ENCODE measurements around the gene PRXL2B.

The PRXL2B gene

GRCh38 chr1:2601721-2602303 is 15.2 kb downstream of the PRXL2B start:
- no peak for DNase-seq

- no peak for DNase-seq
Observed at GRCh38 chr1:2602311-2602835, 15.8 kb downstream of the PRXL2B start.

DNA sequence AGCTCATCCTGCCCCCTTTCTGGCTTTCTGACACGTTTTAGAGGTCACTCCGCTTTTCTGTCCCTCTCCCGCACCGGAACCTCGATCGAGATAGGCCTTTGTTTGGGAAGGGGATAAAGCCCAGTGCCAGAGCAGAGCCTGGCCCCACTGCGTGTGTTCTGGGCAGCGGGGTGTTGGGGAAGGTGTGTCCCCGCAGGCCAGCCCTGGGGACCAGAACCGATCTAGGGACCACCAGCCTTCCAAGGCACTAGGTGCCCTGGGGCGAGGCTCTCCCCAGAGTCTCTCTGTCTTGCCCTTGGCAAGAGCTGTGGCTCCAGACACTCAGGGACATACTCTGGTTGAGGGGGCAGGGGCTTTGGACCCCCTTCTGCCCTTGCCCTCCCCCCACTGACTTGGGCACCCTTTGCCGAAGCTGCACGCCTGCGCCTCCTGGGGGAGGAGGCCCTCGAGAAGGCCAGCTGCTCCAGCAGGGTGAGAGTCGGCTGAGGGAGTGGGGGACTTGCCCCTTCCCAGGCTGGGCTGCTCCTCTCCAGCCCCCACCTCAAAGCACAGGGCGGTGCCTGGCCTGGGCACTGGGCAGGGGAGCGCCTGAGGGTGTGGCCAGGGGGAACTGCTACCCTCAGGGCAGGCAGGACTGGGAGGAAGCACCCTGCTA is 16.4 kb downstream of the PRXL2B start:
- DNase-seq: no peak

DNA sequence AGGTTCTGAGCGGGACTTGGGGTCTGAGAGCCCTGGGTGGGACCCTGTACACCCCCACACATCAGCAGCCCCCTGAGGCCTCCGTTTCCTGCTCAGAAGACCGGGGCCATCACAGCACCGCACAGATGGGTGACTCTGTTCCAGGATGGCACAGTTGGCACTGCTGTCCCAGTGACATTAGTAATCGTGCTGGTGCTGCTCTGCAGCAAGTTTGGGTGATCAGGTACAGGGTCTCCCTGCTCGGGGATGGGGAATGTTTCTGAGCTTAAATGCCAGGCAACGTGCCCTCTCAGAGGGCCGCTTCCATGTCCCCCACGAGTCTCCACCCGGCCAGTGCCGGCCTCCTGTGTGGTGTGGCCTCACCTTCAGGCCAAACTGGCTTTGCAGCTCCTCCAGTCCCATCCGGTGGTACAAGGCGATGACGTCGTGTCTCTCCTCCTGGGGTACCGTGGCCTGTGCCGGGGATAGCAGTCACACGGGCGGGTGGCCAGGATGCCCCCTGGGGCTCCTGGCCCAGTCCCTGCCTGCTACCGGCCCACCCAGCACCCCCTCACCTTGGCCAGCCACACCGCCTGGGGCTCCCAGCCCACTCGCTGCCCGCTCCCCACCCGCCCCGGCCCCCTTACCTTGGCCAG is 17.1 kb downstream of the PRXL2B start:
- DNase-seq: no peak

- no peak for DNase-seq
Observed at GRCh38 chr1:2604156-2604843, 17.7 kb downstream of the PRXL2B start.

DNA sequence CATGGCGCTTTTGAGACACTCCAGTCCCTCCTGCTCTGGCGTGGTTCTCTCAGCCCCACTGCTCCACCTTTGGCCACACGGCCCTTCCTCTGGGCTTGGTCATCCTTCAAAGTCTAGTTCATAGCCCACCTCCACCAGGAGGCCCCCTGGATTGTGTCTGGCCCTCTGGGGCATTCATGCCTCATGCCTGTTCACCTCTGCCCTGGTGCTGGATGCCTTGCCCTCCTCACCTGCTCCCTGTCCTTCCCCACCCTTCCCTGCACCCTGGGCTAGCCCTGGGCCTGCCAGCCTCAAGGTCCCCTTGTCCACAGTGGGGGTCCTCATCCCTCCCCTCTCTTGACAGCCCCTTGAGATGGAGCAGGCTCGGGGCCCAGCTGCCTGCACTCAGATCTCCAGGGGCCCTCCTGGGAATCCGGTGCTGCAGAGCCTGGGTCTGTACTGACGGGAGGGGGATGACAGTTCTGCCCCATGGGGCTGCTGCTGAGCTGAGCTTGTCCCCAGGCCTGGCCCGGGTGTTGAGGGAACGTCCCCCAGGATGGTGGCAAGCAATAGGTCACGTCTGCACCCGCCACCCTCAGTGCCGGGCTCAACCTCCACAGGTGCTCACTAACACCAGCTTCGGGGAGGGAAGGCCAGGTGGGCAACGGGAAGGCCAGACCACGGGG is 18.4 kb downstream of the PRXL2B start:
- DNase-seq: no peak

DNA sequence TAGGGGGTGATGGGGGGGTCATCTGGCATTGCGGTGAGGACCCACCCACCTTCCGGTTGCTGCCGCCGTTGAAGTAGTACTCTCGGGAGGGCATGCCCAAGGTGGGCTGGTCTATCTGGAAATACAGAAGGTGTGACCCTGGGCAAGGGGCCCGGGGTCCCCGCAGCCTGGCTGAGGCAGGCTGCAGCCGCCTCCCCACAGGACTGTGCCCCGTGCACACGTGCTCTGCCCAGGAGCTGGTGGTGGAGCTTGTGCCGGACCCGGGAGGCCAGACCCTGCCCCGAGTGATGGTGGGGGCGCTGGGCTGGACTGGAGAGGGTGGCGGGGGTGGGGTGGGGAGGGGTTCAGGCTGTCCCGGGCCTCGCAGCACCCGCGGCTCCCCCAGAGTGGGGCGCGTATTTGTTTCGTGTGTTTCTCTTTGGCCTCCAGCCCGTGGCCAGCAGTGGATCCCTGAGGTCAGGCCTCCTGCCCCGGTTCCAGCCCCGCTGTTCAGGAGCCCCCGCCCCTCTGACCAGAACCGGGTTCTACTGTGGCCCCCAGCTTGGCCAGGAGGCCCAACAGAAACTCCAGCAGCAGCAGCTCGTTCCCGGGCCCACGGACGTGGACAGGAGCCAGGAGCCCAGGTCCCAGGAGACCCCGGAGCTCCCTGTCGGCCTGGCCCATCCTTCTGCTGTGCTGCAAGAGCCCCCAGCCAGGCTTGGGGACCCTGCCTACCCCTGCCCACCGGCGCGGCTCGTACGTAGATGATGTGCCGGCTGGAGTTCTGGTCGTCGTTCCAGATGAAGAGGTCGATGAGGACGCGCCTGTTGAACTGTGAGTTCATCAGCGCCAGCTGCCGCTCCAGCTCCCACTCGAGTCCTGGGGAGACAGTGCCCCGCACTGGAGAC is 19.2 kb downstream of the PRXL2B start:
- no peak for DNase-seq

GRCh38 chr1:2606396-2606880 is 19.9 kb downstream of the PRXL2B start:
- DNase-seq: no peak

DNA sequence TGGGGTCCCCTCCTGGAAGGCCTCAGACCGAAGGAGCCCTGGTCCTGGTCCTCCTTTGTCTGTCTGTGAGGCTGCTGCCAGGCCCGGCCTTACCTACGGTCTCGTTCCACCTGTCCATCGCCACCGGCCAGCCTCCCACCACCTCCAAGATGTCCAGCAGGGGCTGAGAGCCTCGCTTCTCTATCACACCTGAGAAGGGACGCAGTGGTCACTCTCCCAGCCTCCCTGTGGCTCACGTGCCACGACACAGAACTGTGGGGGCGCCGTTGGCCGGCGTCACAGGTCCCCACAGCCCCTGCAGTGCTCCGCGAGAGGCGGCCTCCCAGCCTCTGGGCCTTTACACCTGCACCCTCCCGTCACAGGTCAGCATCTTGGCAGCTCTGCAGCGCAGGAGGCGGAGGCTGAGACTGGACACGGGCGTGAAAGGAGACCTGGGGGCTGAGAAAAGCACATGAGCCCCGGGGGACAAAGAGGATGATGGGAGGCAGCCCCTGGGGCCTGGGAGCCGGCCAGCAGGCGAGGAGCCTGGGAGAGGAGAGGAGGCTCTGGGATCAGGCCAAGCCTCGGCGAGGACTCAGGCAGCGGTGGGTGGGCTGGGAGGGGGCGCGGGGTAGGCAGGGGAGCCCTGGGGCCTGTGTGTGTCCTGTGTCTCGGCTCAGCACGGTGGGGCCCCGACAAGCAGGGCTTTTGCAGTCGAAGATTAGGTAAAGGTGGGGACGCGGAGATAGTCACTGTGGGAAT is 20.5 kb downstream of the PRXL2B start:
- DNase-seq: no peak

DNA sequence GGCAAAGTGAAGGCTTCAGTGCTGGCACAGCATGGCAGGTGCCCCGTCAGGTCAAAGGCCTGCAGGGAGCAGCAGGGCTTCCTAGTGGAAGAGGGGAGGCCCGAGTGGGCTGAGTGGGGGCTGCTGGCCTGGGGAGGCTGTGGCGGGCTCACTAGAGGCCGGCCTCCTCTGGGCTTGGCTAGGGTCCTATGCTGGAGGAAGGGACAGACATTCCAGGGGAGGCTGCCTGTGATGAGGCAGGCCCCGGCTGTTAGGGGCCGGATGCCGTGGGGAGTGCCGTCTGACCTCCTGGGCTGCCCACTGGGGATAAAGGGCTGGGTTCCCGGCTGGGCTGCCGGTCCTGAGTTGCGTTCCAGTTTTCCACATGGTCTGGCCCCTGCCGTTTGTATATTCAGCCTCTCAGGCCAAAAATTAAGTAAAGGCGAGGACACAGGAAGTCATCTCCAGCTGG is 21.1 kb downstream of the PRXL2B start:
- DNase-seq: no peak

DNA sequence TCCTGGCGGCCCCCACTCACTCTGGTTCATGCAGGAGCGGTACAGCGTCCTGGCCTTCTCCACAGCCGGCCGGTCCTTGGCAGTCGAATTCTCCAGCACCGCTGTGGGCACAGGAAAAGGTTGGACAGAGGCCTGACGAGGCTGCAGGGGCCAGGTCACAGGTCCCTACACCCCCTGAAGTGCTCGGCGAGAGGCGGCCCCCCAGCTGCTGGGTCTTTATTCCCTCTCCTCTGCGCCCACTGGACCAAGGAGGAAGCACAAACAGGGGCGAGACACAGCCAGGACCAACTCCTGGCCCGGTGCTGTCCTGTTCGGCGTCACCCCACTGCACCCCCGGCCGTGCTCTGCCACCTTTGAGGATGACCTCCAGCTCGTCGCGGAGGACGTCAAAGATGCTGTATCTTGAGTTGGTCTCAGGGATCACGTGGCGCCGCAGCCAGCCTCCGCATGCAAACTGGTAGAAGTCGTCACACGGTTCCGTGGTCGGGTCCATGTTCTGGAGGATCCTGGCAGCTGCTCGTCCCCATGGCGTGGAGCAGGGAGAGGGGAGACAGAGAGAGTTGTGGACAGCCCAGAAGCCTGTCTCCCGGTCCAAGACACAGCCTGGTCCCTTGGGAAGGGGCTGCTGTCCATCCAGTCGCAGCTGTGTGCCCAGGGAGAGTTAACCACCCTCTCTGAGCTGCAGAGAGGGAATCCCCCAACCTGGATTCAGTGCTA is 22.9 kb downstream of the PRXL2B start:
- DNase-seq: no peak

GRCh38 chr1:2610036-2610959 is 23.7 kb downstream of the PRXL2B start:
- DNase-seq: no peak

GRCh38 chr1:2611031-2611501 is 24.5 kb downstream of the PRXL2B start:
- no peak for DNase-seq

- no peak for DNase-seq
Observed at GRCh38 chr1:2611621-2612437, 25.3 kb downstream of the PRXL2B start.

- no peak for DNase-seq
Observed at GRCh38 chr1:2612591-2613365, 26.2 kb downstream of the PRXL2B start.

DNA sequence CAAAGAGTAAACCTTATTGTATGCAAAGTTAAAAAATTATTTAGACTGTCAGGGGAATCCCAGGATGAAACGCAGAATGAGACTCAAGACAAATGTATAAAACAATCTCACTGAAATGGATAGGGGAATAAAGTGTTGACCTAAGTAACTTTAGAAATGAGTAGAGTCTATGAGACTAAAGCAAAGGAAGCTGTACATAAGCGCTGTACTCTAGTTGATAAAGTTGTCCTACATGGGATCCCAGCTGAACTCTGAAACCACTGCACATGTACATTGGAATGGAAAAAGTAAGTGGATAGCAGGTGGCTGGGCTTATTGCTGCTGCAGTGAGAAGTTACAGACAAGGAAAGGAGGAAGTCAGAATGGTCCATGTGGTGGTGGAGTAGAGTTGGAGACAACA is 27.6 kb downstream of the PRXL2B start:
- no peak for DNase-seq

- DNase-seq: no peak
Observed at GRCh38 chr1:2617971-2618470, 31.4 kb downstream of the PRXL2B start.

Measured in activated naive CD4-positive, alpha-beta T cell treated with Interleukin-2 at 50 U/mL for 16 hours (primary cell).